ENCODE measurements around the gene ZNF614. TPM values are rescaled to one million over a fixed set of nuclear protein-coding genes. Genes with fewer than 3 reads are reported as not detected.

The ZNF614 gene
- total RNA-seq (2022; extraction: Qiagen RNA extraction): 2.9 to 3.7 TPM (median 3.1 TPM) in 5 replicates

DNA sequence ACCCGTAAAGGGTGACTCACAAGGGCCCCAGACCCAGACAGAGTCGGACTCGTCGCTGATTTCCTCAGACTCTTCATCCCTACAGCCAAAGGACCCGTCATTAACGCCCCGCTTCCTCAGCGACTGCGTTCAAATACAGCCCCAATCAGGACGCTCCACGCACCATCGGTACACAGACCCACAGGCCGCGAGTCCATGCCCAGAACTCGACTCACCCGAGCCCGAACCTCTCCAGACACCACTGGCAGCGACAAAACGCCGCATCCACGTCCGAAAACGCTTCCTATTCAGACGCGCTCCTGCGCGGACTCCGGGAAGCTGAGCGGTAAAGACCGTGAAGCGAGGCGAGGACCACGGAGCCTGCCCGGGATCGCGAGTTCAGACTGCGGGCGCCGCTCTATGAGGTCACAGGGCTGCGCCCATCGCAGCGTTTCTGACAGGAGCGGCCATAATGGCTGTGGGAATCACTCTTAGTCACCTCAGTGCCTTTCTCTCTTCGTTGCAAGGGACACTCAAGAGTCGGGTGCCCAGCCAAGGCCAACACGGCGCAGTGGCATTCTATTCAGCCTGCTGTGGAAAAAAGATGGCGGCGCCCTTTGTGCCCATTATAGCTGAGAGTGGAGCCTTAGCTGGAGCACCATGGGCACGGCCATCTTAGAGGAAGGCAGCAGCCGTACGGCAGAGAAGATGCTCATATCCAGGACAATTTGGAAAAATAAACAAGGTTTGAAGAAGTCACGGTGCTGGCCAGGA is at the start of gene ZNF614:
Gene ZNF614, minus strand, starts transcription at position 353 of the 753 bp plus-strand sequence. CDS start 2,634 bp downstream, outside the sequence.

DNA sequence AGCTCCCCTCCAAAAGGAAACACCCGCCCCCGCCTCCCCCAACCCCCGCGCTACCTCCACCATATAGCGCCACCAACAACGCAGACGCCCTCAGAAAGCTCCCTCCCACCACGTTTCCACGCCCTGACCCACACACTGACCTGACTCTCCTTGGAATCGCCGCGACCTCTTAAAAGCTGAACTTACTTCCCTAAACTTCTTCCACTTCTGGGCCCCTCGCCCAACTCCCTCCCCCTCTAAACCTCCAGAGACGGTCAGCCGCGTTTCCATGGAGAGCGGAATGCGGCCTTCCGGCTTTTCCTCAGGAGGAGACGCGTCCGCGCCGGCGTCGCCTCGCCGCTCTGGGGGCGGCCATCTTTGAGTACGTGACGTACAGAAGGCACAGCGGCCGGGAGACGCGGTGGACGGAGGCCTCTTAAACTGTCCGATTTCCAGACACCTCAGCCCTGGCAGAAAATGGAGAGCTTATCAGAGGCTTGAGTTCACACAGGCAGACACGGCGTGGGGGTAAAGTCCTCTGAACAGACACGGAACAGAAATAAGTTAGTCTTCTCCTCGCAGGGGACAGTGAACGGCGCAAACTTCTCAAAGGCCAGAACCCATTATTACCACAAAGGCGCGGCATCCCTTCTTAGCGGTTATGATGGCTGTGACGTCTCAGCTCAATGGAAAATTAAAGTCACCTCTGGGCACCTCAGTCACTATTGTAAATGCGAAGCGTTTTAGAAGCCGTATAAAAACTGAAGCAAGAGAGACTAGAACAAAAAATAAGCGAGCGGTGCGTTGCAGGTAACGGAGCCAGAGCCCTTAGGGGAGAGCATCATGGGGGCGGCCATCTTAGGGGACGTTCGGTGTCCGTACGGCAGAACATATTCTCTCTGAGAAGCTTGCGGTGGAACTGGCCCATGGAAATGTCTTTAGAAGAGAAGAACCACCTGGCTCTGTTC is 20.6 kb upstream of the ZNF614 start, which contains the start of gene ZNF432:
Gene ZNF432, minus strand, starts transcription at position 284 of the 947 bp plus-strand sequence. CDS start 1,970 bp downstream, outside the sequence.

DNA sequence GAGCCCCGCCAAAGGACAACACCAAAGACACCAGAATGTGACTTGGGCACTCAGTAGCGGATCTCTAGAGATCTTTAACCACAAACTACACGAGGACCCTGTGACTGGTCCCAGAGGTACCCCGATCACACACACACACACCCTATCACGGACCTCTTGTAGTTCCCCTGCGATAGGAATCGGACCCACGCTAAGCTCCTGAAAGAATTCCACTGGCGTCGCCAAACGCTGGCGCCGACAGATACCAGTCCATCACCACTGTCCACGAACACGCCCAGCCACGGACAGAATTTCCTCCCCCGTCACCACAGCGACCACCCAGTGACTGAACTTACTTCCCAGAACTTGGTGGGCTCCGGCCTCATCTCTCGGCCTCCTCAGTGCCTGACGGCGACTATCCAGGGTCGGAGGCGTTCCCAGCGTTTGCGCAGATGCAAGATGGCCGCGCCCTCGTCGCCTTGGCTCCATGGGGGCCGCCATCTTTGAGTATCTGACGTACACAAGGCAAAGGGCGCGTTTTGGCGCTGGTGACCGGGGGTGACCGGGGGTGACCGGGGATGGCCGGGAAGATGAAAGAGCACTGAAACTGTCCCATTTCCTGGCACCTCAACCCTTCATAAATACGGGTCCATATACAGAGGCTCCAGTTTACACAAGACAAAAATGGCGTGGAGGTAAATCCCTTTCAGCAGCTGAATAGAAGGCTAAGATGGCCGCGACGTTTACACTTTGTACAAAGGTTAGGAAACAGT is 20.2 kb downstream of the ZNF614 start, which contains the start of gene ZNF615:
Gene ZNF615, minus strand, starts transcription at position 406 of the 752 bp plus-strand sequence. CDS start 4,500 bp downstream, outside the sequence.

DNA sequence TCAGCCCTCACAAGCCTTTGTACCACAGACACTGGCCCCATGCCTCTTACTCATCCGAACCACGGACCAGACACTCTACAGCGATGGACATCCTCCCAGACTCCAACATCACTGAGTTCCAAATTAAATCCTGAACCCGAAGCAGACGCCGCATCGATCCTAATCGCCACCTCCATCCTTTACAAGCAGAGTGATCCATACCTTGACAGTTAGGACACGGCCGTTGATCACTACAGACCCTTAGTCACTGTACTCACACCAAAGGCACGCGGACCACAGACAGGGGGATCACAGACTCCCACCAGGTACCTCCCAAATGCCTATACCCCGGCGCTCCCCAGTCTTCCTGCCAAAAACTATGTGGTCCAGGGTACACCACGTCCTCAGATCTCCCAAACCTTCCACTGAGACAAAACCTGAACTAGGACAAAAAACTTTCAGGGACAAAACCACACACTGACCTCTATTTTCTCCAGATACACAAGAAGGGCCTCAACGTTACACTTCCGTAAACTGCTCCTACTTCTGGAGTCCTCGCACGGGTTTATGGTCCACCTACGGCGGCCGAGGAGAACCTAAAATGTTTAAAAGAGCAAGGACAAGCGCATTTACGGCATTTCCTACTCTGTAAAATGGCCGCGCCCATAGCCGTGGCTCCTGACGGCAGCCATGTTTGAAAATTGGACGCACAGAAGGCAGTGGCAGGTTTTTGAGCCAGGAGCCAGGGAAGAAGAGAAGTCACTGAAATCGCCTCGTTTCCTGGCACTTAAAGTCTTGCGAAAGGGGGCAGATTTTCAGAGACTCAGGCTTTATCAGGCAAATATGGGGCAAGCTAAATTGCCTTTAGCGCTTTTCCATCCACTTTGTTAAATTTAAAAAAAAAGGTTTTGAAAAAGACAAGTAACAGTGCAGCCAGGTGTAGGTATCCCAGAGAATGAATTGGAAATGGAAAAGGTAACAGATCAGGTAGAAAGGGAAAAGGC is 41.6 kb downstream of the ZNF614 start, which contains the start of gene ZNF350:
Gene ZNF350, minus strand, starts transcription at position 532 of the 983 bp plus-strand sequence. CDS start 12,480 bp downstream, outside the sequence.

Other genes starting within 250 kb of the ZNF614 start
- not detected in 5 replicates for gene FPR3, start 233.2 kb downstream of the ZNF614 start, total RNA-seq (2022; extraction: Qiagen RNA extraction)
- 0.03 to 0.12 TPM (median 0.08 TPM) in 4 of 5 replicates, not detected in the other for gene ZNF577, start 140.4 kb downstream of the ZNF614 start, total RNA-seq (2022; extraction: Qiagen RNA extraction)
- 0.15 to 0.51 TPM (median 0.27 TPM) in 5 replicates for gene ZNF649, start 123.4 kb downstream of the ZNF614 start, total RNA-seq (2022; extraction: Qiagen RNA extraction)
- 0.65 to 1.8 TPM (median 1.3 TPM) in 5 replicates for gene ZNF613, start 100.9 kb downstream of the ZNF614 start, total RNA-seq (2022; extraction: Qiagen RNA extraction)
- gene ZNF350, start 41.5 kb downstream of the ZNF614 start, total RNA-seq (2022; extraction: Qiagen RNA extraction): 3.0 to 6.1 TPM (median 4.7 TPM) in 5 replicates
- gene ZNF615, start 20.2 kb downstream of the ZNF614 start, total RNA-seq (2022; extraction: Qiagen RNA extraction): 3.1 to 4.9 TPM (median 3.9 TPM) in 5 replicates
- 1.5 to 1.9 TPM (median 1.6 TPM) in 5 replicates for gene ZNF432, start 20.5 kb upstream of the ZNF614 start, total RNA-seq (2022; extraction: Qiagen RNA extraction)
- gene ZNF841, start 67.4 kb upstream of the ZNF614 start, total RNA-seq (2022; extraction: Qiagen RNA extraction): 1.8 to 2.7 TPM (median 2.4 TPM) in 5 replicates
- 0.61 to 1.2 TPM (median 0.68 TPM) in 5 replicates for gene ZNF616, start 111.6 kb upstream of the ZNF614 start, total RNA-seq (2022; extraction: Qiagen RNA extraction)
- gene ZNF836, start 143.2 kb upstream of the ZNF614 start, total RNA-seq (2022; extraction: Qiagen RNA extraction): 0.68 to 1.4 TPM (median 0.82 TPM) in 5 replicates
- 186 to 314 TPM (median 307 TPM) in 5 replicates for gene PPP2R1A, start 161.7 kb upstream of the ZNF614 start, total RNA-seq (2022; extraction: Qiagen RNA extraction)
- gene ZNF766, start 241.2 kb upstream of the ZNF614 start, total RNA-seq (2022; extraction: Qiagen RNA extraction): 5.6 to 12.8 TPM (median 8.5 TPM) in 5 replicates

All from A549 treated with CORT108297 at 1 μM for 4 hours (cell line).